ENCODE results near the gene RIT1.
"Not testable (repeated sequence)": the region's sequence is repeated elsewhere in the genome, so short reads cannot be mapped to it uniquely, and the experiment has no call there.

Gene RIT1

GRCh38 chr1:155933591-155934096 is 22.5 kb upstream of the RIT1 start:
- no peak for DNase-seq (ENCODE audit: low read depth in 3 of 3)

DNA sequence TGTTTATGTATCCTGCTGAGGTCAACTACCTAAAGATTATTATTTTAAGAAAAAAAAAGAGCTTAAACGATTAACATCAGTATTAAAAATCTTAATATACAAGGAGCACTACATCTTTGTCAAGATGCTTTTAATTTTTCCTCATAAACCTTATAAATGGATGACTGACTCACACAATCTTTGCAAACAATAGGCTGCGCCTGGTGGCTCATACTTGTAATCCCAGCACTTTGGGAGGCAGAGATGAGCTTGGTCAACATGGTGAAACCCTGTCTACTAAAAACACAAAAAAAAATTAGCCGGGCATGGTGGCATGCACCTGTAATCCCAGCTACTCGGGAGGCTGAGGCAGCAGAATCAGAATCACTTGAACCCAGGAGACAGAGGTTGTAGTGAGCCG is 21.3 kb upstream of the RIT1 start:
- no peak for DNase-seq (ENCODE audit: low read depth in 3 of 3)

DNA sequence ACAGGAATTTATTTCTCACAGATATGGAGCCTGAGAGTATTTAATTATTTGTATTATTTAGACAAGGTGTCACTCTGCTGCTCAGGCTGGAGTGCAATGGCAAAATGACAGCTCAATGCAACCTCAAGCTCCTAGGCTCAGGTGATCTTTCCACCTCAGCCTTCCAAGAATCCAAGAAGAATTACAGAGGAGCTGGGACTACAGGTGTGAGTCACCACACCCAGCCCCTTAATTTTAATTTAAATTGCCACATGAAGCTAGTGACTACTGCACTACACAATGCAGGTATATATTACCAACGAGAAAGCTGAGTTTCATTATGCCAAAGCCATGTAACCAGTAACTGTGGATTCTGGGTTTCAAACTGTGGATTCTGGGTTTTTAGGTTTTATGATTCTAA is 20.9 kb upstream of the RIT1 start:
- no peak for DNase-seq (ENCODE audit: low read depth in 3 of 3)

- DNase-seq (ENCODE audit: low read depth in 3 of 3), result no peak
These were observed 20.3 kb upstream of the RIT1 start for GRCh38 chr1:155931332-155932038.

DNA sequence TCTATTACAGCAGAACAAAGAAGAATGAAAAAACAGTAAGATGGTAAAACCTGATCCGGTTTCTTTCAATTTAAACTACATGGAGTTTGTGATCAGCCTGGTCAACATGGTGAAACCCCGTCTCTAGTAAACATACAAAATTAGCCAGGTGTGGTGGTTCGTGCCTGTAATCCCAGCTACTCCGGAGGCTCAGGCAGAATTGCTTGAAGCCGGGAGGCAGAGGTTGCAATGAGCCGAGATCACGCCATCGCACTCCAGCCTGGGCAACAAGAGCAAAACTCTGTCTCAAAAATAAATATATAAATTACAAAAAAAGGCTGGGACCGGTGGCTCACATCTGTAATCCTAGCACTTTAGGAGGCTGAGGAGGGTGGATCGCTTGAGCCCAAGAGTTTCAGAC is 19.6 kb upstream of the RIT1 start:
- DNase-seq (ENCODE audit: low read depth in 3 of 3), result not testable (repeated sequence)

DNA sequence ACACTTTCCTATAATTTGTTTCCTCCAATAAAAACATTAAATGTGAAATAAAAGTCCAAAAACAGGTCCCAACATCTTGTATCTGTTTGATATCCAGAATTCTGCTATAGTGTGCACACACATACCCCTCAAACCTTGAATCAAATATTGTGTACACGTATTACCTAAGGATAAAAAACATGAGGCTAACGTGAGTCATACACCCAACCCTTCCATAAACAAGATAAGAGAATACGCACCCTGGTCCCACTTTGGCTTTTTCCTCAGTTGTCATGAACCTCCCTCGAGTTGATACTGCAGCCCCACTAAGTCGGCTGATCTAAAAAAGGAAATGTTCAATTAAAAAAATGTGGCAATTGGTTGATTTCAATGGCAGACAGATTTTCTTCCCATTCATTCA is 17.9 kb upstream of the RIT1 start:
- DNase-seq (ENCODE audit: low read depth in 3 of 3), result no peak

GRCh38 chr1:155925506-155925905 is 14.4 kb upstream of the RIT1 start:
- DNase-seq (ENCODE audit: low read depth in 3 of 3), result no peak

- no peak for DNase-seq (ENCODE audit: low read depth in 3 of 3)
These were observed 9.6 kb upstream of the RIT1 start for GRCh38 chr1:155920717-155921116.

DNA sequence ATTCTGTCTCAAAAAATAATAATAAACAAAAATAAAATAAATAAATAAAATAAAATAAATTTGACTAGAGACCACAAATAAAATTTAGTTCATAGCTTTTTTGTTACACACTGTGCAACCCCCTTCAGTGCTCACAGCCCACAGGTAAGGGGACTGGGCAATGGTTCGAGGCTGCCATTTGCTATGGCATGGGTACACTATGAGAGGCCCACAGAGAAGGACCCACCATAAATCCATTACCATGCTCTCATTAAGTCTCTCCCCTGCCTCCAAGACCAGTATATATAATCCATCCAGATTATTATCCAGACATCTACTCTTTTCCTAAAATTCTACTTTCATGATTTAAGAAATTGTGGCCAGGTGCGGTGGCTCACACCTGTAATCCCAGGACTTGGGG is 8.7 kb upstream of the RIT1 start:
- DNase-seq (ENCODE audit: low read depth in 3 of 3), result no peak

DNA sequence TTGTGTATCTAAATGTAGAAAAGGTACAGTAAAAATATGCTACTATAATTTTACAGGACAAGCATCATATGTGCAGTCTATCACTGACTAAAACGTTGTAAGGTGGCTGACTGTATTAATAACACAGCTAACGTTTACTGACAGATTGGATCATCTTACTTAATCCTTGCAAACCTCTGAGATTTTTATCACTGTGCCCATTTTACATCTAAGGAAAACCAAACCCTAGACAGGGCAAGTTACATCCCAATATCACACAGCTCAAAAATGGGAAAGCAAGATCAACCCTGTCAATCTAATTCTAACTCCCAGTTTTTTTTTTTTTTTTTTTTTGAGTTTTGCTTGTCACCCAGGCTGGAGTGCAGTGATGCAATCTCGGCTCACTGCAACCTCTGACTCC is 7.5 kb upstream of the RIT1 start:
- no peak for DNase-seq (ENCODE audit: low read depth in 3 of 3)

GRCh38 chr1:155913969-155914757 is 3.0 kb upstream of the RIT1 start:
- no peak for DNase-seq (ENCODE audit: low read depth in 3 of 3)

GRCh38 chr1:155912056-155912536 is 947 bp upstream of the RIT1 start:
- DNase-seq (ENCODE audit: low read depth in 3 of 3), result no peak

- DNase-seq (ENCODE audit: low read depth in 3 of 3), result no peak
These were observed 478 bp downstream of the RIT1 start for GRCh38 chr1:155910621-155911121.

GRCh38 chr1:155909894-155910293 is 1.3 kb downstream of the RIT1 start:
- DNase-seq (ENCODE audit: low read depth in 3 of 3), result no peak

DNA sequence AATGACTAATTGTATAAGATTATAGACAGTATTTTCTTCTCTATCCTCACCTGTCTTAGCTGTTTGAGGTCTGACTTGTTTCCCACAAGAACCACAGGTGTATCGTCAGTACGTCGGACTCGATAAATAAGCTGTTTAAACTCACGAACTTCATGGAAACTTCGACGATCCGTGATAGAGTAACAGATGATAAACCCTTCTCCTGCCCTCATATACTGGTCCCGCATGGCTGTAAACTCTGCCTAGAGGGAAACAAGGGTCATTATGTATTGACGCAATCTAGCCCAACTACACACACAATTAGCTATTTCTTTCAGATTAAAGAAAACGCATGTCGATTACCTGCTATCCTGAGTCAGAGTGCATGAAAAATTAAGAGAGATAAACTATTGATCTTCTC is 6.9 kb downstream of the RIT1 start:
- DNase-seq (ENCODE audit: low read depth in 3 of 3), result no peak

DNA sequence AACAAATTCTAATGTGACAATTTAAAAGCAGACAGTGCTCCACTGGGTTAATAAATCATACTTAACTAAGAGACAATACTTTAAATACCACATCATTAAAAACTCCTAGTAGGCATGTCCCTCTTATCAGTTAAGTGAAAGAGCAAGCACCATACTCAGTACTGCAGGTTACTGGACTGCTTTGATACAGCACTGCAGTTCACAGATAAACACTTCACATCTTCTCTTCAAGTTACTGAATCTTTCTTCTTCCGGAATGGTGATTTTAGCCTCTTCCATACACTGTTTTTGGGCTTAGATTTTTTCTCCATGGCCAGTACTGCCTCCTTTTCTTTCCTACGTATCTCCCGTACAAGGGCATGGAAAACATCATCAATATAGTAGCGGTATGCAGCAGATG is 11.0 kb downstream of the RIT1 start:
- no peak for DNase-seq (ENCODE audit: low read depth in 3 of 3)

- DNase-seq (ENCODE audit: low read depth in 3 of 3), result no peak
These were observed 11.5 kb downstream of the RIT1 start for GRCh38 chr1:155899683-155900082.

DNA sequence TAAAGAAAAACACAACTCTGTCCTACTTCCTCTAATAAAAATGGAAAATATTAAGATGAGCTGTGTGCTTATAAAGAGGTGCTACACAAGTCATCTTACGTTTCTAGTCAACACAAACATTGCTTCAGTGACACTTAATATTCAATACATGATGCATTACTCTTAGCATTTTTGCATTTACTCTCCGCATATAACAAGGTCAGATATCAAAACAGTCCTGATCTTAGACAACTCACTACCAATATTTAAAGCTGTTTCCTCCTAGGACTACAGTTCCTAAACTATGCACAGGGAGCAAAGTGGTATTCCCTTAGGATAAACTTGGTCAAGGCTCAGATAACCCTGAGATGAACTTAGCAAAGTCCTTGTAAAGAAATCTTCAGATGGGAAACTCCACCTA is 12.3 kb downstream of the RIT1 start:
- no peak for DNase-seq (ENCODE audit: low read depth in 3 of 3)

GRCh38 chr1:155897746-155898145 is 13.4 kb downstream of the RIT1 start:
- no peak for DNase-seq (ENCODE audit: low read depth in 3 of 3)

GRCh38 chr1:155896476-155896875 is 14.7 kb downstream of the RIT1 start:
- DNase-seq (ENCODE audit: low read depth in 3 of 3), result not testable (repeated sequence)

DNA sequence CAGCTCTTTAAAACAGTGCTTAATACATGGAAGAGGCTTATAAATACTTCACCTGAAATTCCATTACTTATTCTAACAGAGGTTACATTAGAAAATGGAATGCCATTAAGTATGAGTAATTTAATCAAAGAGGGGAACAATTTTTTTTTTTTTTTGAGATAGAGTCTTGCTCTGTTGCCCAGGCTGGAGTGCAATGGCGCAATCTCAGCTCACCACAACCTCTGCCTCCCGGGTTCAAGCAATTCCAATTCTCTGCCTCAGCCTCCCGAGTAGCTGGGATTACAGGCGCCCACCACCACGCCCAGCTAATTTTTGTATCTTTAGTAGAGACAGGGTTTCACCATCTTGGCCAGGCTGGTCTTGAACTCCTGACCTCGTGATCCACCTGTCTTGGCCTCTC is 15.5 kb downstream of the RIT1 start:
- not testable (repeated sequence) for DNase-seq (ENCODE audit: low read depth in 3 of 3)

DNA sequence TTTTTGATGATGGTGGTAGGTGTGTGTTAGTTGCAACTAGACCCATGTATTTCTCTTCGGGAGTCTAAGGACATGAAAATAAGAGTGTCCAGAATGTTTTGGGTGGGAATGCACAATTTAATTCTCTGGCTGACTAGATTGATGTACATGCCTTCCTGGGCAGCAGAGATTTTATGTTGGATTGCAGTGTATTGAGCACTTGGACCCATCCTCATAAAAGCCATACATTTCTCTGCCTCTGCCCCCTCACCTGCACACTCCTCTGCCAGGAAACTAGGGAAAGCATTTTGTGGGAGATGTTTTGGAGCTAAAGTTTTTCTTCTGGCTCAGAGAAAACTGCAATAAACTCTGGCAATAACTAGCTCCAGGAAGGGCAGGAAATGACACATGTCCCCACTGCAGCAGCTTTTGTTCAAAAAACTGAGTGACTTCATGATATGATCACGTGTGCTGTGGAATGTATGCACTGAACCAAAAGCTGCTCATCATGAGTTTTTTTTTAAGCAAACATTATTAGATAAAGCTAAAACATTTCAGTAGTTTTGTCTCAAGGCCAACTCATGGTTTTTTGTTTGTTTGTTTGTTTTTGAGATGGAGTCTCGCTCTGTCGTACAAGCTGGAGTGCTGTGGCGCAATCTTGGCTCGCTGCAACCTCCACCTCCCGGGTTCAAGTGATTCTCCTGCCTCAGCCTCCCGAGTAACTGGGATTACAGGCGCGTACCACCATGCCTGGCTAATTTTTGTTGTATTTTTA is 17.6 kb downstream of the RIT1 start:
- no peak for DNase-seq (ENCODE audit: low read depth in 3 of 3)
